Stimulated activated CD4-positive, alpha-beta T cell treated with anti-CD3 and anti-CD28 coated beads, Interleukin-4, amount 100 ng/mL, for 48 hours (primary cell): Measurements from ENCODE around the gene SRP68.

Experiments used
- DNase-seq, 2 donors: peaks; one replicate each; pipeline ENCODE4 v3.0.0-alpha.2; 2020; ENCODE audit warnings: low read depth in 2 of 2

Gene SRP68

DNA sequence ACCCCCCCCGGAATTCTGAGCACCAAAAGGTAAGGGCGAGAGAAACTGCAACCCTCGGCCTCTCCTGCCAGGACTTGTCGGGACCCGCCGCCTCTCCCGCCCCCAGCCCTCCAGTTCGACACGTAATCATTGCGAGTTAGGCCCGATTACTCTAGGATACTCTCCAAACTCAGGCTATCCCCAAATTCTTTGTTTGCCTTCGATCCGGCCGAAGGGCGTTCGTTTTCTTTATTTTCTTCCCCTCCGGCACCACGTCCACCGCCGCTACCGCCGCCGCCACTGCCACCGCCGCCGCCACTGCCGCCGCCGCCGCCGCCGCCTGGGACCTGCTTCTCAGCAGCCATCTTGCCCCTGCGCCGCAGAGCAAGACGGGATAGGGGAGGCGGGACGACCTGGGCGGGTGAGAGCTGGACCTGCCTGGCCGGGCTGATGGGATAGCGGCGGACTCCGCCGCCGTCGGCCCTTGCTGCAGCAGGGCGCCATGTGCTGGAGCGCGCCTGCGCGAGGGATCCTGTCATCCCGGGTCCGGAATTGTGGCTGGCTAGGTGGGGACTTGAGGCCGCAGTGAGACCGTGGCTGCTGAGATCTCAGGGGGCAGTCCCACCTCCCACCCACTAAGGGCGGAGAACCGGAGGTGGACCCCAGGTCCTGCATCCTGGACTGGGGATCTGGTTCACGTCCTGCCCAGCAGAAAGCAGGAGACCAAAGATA, at the start of gene SRP68:
Gene SRP68, minus strand, starts transcription at position 370 of the 711 bp plus-strand sequence. Its CDS starts 26 bp downstream, at position 344.
- DNase-seq: peak; percentile 70 to 81

DNA sequence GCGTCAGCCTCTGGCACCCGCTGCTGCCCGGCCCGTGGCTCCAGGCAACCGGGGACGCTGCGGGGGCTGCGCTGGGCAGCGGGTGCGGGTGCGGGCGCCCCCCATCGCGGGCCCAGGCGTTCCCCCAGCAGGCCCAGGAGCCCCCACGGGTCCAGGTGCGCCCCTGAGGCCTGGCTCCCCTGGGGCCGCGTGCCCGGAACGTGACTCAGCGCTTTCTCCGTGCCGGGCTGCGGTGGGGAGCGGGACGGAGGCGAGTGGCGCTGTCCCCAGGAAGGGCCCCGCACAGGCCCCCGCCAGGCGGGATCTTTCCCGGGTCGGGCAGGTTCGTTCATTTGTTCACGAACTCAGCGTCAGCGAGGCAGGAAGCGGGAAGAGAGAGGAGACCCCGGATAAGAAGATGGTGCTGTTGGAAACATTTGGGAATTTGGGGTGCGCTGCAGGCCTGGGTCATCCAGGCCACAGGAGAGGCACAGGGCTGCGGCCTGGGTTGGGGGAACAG, 49.7 kb upstream of the SRP68 start:
- no peak for DNase-seq

GRCh38 chr17:76120658-76121008, 48.3 kb upstream of the SRP68 start:
- DNase-seq: no peak

- no peak for DNase-seq
Observed at GRCh38 chr17:76119409-76120371, 47.4 kb upstream of the SRP68 start.

GRCh38 chr17:76115138-76115754, 42.9 kb upstream of the SRP68 start:
- DNase-seq: no peak

DNA sequence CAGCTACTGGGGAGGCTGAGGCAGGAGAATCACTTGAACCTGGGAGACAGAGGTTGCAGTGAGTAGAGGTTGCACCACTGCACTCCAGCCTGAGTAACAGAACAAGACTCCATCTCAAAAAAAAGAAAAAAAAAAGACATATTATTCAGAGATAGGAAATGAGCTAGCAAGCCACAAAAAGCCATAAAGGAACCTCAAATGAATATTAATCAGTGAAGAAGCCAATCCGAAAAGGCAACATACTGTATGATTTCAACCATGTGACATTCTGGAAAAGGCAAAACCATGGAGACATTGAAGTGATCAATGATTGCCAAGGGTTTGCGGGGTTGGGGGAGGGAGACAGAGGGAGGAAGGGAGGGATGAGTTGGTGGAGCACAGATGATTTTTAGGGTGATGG, 39.6 kb upstream of the SRP68 start:
- DNase-seq: no peak

DNA sequence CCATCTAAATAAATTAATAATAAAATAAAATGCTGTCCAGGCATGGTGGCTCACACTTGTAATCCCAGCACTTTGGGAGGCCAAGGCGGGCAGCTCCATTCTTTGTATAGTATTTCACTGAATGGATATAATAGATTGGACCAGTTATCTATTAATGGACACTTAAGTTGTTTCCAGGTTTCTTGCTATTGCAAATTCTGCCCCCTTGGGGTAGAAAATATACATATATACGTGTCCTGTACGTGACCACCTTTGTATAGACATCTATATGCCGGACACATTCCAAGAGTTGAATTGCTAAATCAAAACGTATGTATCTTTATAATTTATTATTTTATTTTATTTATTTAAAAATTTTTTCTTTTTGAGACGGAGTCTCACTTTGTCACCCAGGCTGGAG, 35.2 kb upstream of the SRP68 start:
- no peak for DNase-seq

- DNase-seq: no peak
Observed at GRCh38 chr17:76106703-76107102, 34.4 kb upstream of the SRP68 start.

- no peak for DNase-seq
Observed at GRCh38 chr17:76104896-76105231, 32.5 kb upstream of the SRP68 start.

DNA sequence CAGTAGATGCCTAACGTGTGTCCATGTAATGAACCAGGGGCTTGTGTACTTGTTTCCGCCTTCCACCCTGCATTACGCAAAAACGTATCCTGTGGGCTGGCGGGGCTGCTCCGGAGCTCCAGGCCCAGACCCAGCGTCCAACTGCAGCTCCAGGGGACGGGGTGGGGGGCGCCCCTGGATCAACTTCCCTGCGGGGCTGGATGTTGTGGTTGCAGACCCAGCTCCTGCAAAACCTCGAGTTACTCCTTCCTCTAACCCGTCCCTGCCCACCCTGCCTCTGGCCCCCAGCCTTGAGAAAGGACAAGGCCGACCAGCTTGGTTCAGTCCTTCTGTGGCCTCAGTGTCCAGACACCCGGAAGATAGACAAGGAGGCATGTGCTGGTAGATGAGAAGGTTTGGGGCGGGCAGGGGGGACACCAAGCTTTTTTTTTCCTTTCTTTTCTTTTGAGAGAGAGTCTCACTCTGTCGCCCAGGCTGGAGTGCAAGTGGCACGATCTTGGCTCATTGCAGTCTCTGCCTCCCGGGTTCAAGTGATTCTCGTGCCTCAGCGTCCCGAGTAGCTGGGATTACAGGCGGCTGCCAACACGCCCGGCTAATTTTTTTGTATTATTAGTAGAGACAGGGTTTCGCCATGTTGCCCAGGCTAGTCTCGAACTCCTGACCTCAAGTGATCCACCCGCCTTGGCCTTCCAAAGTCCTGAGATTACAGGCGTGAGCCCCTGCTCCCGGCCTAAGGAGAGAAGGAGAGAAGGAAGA, 32.0 kb upstream of the SRP68 start:
- DNase-seq: no peak

DNA sequence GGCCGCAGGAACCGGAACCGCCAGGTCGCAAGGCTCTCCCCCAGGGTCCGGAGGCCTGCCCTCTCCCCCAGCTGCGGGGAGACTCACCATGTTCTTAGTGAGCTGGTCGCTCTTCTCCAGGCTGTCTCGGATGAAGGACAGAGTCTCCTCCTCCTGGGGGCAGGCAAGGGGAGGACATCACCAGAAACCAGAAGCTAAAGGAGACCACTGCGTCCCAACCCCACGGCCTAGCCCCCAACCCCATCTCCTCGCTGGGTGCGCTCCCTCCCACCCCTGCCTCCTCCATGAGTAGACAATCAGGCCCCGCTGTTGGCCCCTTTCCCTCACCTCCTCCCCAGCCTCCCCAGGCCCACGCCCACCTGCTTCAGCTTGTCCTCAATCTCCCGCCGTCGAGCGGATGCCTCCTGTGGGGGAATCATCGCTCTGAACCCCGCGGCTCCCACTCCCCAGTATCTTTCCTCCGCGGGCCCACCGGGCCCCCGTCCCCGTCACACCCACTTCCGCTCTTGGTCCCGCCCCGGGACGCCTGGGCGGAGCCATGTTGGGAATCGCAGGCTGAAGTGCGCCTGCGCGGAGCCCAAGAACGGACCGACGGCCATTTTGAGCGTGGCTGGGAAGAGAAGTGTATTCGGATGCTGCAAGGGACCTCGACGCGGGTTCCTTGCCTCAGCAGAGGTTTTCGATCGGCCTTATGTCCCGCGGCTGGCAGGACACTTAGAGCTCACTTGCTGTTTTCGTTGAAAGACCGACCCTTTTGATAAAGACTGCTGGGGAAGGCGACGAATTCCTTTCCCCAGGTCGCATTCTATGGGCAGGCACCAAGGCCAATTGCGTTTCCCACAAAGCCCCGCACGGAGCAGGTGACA, 31.2 kb upstream of the SRP68 start, which contains the start of gene EXOC7:
Gene EXOC7, minus strand, starts transcription at position 514 of the 866 bp plus-strand sequence. Its CDS starts 95 bp downstream, at position 419.
- peak; percentile 88 for DNase-seq

- DNase-seq: no peak
Observed at GRCh38 chr17:76102944-76103273, 30.6 kb upstream of the SRP68 start.

GRCh38 chr17:76097716-76098295, 25.5 kb upstream of the SRP68 start:
- no peak for DNase-seq

DNA sequence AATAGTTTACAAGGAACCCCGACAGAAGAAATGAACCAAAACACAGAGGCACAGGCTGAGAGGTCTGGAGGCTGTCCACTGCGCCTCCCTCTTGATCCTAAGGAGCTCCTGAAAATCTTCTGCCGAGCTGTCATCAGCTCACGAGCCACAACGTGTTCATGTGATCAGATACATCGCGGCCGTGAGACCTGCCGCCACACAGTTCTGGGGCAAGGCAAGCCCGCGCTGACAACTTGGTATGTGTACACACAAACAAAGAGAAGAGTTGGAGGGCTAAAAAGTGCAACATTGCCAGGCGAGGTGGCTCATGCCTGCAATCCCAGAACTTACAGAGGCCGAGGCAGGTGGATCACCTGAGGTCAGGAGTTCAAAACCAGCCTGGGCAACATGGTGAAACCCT, 23.6 kb upstream of the SRP68 start:
- no peak for DNase-seq

- DNase-seq: no peak
Observed at GRCh38 chr17:76094046-76094445, 21.7 kb upstream of the SRP68 start.

- DNase-seq: no peak
Observed at GRCh38 chr17:76092526-76093413, 20.5 kb upstream of the SRP68 start.

DNA sequence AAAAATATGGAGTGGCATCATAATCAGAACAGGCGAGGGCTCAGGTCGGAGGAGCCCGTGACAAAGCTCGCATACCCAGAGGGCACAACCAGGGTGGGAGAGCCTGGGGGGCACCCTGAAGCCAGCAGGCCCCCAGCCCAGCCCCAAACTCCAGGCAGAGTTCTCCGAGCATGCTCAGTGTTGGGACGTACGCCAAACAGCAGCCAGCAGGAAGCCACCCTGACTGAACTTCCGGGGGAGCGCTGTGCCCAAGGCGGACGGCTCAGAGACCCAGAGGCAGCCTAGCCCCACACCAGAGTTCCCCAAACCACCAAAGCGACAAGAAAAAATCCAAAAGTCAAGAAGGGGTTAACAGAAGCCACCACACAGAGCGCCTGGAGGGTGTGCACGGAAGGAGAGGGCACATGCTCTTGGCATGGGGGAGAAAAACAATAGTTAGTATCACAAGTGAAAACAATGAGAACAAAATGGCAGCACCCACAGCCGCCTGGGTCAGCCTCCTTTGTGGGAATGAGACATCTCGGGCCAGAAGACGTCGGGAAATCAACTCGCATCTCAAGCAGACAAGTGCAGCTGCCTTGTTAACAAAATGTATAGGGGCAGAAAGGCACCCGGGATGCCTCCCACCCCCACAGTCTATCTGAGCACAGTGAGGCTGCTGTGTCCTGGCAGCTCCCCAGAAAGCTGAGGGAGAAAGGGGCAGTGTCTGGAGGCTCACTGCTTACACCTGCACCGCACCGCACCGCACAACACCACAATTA, 19.4 kb upstream of the SRP68 start:
- DNase-seq: no peak

GRCh38 chr17:76090517-76091129, 18.3 kb upstream of the SRP68 start:
- no peak for DNase-seq
